ENCODE results near the gene PDGFD. TPM values are rescaled to one million over a fixed set of nuclear protein-coding genes. Genes with fewer than 3 reads are reported as not detected.
A peak's percentile ranks its signal among the peaks of the same experiment; 100 is the strongest.

PDGFD gene
- total RNA-seq, 2 donors from 2014 or later: 2.4 to 6.4 TPM

- DNase-seq (no peak), ATAC-seq (no peak)
- intact Hi-C loops (cut with DNase I, micrococcal nuclease): no loop called here
Measured at GRCh38 chr11:104148074-104148473, 15.9 kb downstream of the PDGFD start.

GRCh38 chr11:104146943-104147342 lies 17.0 kb downstream of the PDGFD start:
- intact Hi-C loops (cut with DNase I, micrococcal nuclease): no loop called here
- no peak for ATAC-seq
- no peak for DNase-seq

GRCh38 chr11:104146421-104146820 lies 17.5 kb downstream of the PDGFD start:
- ATAC-seq (peak; percentile 49), DNase-seq (no peak)
- intact Hi-C loops (cut with DNase I, micrococcal nuclease): no loop called here

GRCh38 chr11:104145062-104145461 lies 18.9 kb downstream of the PDGFD start:
- intact Hi-C loops (cut with DNase I, micrococcal nuclease): no loop called here
- no peak for DNase-seq
- ATAC-seq: no peak

GRCh38 chr11:104142698-104143097 lies 21.2 kb downstream of the PDGFD start:
- ATAC-seq: no peak
- intact Hi-C loops (cut with DNase I, micrococcal nuclease): no loop called here

GRCh38 chr11:104136861-104137260 lies 27.1 kb downstream of the PDGFD start:
- intact Hi-C loops (cut with DNase I, micrococcal nuclease): no loop called here
- DNase-seq (no peak), ATAC-seq (no peak)

More at GRCh38 chr11:104142698-104143097, 21.2 kb downstream of the PDGFD start:
- DNase-seq: no peak

- intact Hi-C loops (cut with DNase I, micrococcal nuclease): no loop called here
- DNase-seq (no peak), ATAC-seq (no peak)
Measured at GRCh38 chr11:104134745-104135144, 29.2 kb downstream of the PDGFD start.

GRCh38 chr11:104130161-104130560 lies 33.8 kb downstream of the PDGFD start:
- intact Hi-C loops (cut with DNase I, micrococcal nuclease): no loop called here
- DNase-seq (no peak), ATAC-seq (no peak)

- intact Hi-C loops (cut with DNase I, micrococcal nuclease): no loop called here
- ATAC-seq (no peak), DNase-seq (no peak)
Measured at GRCh38 chr11:104129145-104129544, 34.8 kb downstream of the PDGFD start.

GRCh38 chr11:104127828-104128227 lies 36.1 kb downstream of the PDGFD start:
- intact Hi-C loops (cut with DNase I, micrococcal nuclease): no loop called here
- ATAC-seq (no peak), DNase-seq (no peak)

- ATAC-seq (no peak), DNase-seq (no peak)
- intact Hi-C loops (cut with DNase I, micrococcal nuclease): no loop called here
Measured at GRCh38 chr11:104126464-104126863, 37.5 kb downstream of the PDGFD start.

GRCh38 chr11:104124979-104125378 lies 39.0 kb downstream of the PDGFD start:
- intact Hi-C loops (cut with DNase I, micrococcal nuclease): no loop called here
- no peak for DNase-seq
- no peak for ATAC-seq

GRCh38 chr11:104122836-104123235 lies 41.1 kb downstream of the PDGFD start:
- intact Hi-C loops (cut with DNase I, micrococcal nuclease): no loop called here
- no peak for ATAC-seq

GRCh38 chr11:104122011-104122635 lies 41.8 kb downstream of the PDGFD start:
- DNase-seq (no peak), ATAC-seq (no peak)
- intact Hi-C loops (cut with DNase I, micrococcal nuclease): no loop called here

More at GRCh38 chr11:104122836-104123235, 41.1 kb downstream of the PDGFD start:
- no peak for DNase-seq

GRCh38 chr11:104120493-104121137 lies 43.3 kb downstream of the PDGFD start:
- no peak for ATAC-seq
- intact Hi-C loops (cut with DNase I, micrococcal nuclease): no loop called here
- no peak for DNase-seq

- DNase-seq: no peak
- no peak for ATAC-seq
- intact Hi-C loops (cut with DNase I, micrococcal nuclease): no loop called here
Measured at GRCh38 chr11:104118105-104118744, 45.7 kb downstream of the PDGFD start.

GRCh38 chr11:104113541-104113940 lies 50.4 kb downstream of the PDGFD start:
- DNase-seq (no peak), ATAC-seq (no peak)
- intact Hi-C loops (cut with DNase I, micrococcal nuclease): no loop called here

- intact Hi-C loops (cut with DNase I, micrococcal nuclease): no loop called here
- no peak for ATAC-seq
- DNase-seq: no peak
Measured at GRCh38 chr11:104106136-104106754, 57.7 kb downstream of the PDGFD start.

- ATAC-seq (no peak), DNase-seq (no peak)
- intact Hi-C loops (cut with DNase I, micrococcal nuclease): no loop called here
Measured at GRCh38 chr11:104105155-104105554, 58.8 kb downstream of the PDGFD start.

- intact Hi-C loops (cut with DNase I, micrococcal nuclease): no loop called here
- ATAC-seq: no peak
- no peak for DNase-seq
Measured at GRCh38 chr11:104104664-104105063, 59.3 kb downstream of the PDGFD start.

Data from left colon (tissue), 2 donors.